DMS53 treated with DMSO at 0.1 percent for 48 hours (cell line): ENCODE results near the gene CCDC27.

Source experiments
- DNase-seq: peaks from one replicate; lab custom pipeline; 2025; ENCODE audit not compliant: unreplicated experiment; lab: John Stamatoyannopoulos, UW

The CCDC27 gene

DNA sequence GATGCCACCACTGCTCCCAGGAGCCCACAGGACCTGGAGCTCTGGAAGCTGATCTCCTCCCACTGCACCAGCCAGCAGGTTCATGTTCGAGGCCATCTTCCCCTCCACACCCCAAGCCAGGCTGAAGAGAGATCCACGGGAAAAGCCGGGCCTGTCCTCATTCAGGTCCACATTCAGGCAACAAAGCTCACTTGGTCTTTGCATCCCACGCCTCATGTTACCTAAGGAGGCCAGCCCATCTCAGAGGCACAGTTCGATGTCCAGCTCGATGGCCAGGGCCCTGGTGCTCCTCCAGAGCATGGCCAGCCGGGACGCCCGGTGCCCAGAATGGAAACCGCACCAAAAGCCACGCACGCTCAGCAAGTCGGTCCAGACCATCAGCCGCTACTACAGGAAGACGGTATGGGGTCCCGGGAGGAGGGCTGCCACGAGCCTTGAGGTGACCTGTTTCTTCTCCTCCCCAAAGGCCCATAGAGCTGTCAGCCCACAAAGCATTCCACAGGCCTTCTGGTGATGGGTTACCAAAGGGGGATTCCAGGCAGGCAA is at the start of gene CCDC27:
Gene CCDC27, plus strand, starts transcription at position 51 of the 546 bp plus-strand sequence. Its CDS starts 32 bp downstream, at position 83.
- DNase-seq: no peak

DNA sequence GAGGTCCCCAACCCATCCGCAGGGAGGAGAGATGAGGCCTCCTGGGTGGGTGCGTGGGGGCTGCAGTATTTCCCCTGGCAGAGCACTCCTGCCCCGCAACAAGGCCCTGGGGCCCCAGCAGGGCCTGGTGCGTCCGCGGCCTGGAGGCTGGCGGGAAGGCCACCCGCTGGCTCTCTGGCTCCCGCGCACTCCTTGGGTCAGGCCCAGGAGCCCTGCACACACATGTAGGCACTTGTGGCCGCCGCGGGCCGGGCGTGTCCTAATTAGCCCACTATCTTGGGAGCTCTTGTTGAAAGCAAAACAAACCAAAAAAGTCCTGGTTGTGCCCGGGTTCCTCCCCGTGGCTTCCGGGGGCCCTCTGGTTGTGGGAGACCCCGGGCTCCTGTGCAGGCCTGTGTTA is 49.7 kb upstream of the CCDC27 start:
- DNase-seq: no peak

DNA sequence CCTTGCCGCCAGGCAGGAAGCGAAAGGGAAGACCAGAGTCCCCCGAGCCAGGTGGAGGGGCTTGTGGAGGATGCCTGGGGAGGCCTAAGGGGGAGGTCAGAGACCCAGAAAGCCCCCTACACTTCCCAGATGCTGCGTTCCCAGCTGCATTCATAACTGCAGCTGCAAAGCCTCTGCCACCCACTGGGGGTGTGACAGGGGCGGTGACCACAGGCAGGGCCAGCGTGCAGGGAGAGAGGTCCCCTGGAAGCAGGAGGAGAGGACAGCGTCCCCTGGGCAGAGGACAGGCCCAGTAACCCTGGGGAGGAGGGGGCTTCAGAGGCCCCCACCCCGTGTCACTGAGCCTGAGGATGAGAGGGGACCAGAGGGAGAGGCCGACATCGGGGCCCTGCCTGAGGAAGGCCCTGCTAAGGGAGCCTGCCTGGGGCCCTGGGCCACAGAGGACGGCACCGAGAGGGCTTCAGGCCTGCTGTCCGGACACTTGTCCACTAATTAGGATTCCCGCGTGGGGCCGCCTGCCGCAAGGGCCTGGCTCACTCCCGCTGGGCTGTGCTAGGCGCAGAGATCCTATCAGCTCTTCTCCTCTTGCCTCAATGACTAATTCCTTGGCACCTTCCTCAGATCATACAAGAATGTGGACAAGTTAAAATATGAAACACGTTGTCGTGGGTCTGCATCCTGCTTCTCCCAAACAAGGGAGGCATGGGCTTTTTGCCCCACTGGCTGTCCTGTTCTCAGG is 49.1 kb upstream of the CCDC27 start:
- no peak for DNase-seq

DNA sequence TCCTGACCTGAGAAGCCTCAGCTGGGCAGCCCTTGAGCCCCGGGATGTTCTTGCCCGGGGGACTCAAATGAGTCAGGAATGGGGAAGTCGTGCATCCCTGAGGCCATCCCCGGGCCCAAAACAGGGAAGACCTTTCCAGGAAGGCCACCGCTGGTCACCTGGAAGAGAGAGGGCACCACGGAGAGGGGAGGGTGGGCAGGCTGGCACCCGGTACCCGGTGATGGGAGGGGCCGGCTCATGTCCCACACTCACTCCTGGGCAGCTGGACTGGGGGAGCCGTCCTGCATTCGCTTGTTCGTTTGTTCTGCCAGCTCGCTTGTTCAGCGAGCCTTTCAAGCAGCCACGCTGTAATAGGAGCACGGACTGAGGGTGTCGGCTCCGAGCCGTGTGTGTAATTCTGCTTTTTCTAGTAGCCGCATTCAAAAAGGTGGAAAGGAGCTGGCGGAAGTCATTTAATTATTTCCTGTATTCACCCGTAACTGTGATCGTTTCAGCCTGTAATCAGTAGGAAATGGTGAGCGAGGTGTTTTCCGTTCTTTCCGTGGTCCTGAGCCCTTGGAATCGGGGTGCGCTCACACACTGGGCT is 48.4 kb upstream of the CCDC27 start:
- DNase-seq: no peak

DNA sequence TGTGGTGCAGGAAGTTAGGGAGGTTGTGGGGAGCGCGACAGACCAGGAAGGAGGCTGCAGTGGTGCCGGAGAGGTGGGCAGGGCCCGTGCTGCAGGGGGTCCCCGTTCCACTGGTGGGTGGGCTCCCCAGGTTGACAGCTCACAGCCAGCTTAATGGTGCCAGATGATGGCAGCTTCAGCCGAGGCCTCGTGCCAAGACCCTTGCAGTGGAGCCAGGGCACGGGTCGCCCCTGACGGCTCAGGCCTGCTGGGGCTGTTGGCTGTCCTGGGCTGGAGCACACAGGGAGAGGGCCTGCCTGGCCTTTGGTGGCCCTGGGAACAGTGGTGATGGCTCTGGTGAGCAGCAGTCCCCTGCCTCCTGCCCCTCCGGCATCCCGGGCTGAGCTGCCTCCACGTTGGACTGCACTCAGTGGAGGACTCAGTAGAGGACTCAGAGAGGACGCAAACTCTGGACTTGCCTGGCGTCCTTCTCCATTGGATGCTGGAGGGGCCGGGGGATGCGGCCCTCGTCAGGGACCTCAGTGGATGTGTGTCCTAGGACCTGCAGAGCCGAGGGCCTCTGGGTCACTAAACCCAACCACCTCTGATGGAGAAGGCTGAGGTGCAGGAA is 46.8 kb upstream of the CCDC27 start:
- DNase-seq: no peak

DNA sequence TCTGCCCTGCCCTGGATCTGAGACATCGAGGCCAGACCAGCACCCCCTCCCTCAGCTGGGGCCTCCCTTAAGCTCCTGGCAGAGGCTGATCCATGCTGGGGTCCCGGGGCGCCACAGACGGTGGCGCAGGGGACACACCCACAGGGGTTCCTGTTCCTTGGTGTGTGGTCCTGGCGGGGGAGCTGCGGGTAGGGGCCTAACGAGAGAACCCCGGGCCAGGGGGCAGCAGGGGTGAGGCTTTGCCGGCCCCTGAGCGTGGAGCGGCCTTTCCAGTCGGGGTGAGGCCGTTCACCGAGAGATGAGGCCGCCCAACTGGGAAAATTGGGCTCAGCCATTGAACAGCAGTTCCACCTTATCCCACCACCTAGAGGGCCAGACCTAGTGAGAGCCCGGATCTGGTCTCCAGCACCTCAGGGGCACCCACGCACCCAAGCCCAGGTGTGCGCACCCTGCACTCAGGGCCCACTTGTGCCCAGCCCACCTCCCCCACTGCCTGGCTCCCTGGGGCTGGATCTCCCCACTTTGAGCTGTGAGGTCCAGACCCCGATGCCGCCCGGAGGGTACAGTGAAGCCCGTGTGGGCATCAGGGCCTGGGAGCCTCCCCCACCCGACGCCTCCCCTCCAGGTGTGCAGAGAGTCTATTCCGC is 45.5 kb upstream of the CCDC27 start:
- DNase-seq: no peak

DNA sequence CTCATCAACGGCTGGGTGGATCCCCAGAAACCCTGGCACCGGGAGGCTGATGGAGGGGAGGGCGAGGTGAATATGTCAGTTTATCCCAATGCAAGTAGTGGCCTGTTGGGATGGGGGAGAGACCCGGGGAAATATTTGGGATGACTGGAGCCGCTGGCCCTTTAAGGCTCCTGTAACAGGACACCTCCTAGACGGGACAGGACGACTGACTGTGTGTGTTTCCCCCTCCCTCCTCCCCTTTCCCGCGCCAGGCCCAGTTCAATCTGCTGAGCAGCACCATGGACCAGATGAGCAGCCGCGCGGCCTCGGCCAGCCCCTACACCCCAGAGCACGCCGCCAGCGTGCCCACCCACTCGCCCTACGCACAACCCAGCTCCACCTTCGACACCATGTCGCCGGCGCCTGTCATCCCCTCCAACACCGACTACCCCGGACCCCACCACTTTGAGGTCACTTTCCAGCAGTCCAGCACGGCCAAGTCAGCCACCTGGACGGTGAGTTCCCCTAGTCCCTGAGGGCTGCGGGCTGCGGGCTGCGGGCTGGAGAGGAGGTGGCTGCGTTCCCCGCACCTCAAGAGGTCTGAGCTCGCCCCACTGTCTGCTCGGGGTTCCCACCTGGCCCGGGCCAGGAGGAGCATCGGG is 44.8 kb upstream of the CCDC27 start:
- no peak for DNase-seq

DNA sequence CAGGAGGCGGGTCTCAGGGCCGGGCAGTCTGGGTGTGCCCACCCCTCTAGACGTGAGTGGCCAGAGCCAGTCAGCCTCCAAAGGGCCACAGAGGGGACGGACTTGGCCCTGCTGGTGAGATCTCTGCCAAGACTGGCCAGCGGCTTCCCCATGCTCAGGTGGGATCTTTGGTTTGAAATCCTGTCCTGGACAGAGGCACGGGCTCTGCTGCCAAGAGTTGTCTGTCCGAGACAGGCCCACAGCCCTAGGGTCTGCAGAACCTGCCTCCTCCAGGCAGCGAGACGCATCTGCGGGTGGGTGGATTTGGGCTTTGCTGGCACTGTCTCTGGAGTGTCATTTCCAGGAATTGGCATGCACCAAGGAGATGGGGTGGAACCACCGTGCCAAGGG is 44.3 kb upstream of the CCDC27 start:
- DNase-seq: no peak

DNA sequence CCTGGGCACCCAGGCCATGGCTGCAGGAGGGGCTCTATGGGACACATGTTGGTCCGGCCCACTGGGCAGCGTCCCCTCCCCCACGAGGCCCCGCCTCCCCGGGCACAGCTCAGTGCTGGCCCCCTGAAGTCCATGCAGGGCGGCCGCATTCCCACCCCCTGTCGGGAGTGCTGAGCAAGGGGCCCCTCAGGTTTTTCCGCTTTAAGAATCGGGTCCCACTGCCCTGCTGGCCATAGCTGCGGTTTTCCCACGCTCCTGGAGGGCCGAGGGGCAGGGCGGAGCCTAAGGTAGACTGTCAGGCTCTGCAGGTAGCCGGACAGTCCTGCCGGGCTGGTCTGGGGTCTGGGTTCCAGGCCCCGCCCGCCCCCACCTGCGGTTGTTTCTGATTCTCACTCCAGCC is 43.5 kb upstream of the CCDC27 start:
- DNase-seq: no peak

DNA sequence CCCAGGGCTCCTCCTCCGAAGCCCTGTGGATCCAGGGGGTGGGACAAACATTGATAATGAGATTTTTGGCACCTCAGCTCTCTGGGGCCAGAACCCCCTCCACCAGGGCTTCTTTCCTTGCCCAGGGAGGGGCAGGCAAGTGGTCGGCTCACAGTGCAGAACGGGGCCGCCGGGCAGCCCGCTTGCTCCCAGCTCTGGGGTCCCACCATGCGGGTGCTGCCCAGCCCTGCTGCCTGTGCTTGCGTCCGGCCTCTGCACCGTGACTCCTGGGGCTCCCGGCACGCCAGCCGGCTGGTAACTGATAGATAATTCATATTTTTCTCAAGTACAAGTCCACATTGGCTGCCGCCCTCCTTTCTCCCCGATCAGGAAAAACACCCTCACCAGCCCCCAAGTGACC is 42.0 kb upstream of the CCDC27 start:
- no peak for DNase-seq

DNA sequence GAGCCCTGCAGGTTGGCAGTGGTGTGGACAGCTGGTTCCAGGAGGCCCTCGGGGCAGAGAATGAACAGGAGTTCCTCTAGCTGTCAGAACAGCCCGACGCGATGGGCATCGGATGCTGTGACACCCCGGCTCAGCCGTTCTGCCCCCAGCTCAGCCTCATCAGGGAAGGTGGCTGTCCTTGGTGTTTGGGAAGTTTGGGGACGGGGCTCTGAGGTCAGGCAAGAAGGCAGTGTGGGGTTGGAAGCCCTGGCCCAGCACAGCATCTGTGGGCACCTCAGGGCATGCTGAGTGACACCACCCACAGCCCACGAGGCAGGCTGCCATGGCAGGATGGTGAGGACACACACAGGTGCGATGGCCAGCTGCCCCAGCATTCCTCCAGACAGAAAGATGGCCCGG is 40.9 kb upstream of the CCDC27 start:
- no peak for DNase-seq

DNA sequence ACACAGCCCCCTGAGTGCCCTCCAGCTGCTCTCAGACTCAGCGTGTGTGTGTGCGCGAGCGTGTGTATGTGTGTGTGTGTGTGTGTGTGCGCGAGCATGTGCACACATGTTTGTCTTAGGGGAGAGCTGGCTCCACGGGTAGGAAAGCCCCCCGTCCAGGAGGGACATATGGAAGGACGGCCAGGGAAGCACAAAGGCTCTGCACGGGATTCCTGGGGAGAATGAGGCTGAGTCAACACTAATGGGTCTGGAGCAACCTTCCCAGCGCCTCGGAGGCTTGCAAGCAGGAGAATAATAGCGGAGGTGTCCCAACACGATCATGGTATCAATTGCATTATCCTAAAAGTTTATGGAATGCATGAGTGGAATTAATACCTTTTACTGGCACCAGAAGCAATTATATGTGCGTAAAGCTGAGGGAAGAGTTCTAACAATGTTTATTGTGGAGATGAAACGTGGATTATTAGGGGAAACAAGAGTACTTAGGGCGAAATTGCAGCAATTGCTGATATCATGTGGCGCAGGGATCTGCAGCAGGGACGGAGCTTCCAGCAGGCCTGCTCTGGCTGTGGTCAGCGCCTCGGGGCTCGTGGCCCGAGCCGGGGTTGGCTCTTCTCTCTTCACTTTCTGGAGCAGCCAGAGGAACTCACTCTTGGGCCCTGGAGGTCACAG is 40.3 kb upstream of the CCDC27 start:
- no peak for DNase-seq

DNA sequence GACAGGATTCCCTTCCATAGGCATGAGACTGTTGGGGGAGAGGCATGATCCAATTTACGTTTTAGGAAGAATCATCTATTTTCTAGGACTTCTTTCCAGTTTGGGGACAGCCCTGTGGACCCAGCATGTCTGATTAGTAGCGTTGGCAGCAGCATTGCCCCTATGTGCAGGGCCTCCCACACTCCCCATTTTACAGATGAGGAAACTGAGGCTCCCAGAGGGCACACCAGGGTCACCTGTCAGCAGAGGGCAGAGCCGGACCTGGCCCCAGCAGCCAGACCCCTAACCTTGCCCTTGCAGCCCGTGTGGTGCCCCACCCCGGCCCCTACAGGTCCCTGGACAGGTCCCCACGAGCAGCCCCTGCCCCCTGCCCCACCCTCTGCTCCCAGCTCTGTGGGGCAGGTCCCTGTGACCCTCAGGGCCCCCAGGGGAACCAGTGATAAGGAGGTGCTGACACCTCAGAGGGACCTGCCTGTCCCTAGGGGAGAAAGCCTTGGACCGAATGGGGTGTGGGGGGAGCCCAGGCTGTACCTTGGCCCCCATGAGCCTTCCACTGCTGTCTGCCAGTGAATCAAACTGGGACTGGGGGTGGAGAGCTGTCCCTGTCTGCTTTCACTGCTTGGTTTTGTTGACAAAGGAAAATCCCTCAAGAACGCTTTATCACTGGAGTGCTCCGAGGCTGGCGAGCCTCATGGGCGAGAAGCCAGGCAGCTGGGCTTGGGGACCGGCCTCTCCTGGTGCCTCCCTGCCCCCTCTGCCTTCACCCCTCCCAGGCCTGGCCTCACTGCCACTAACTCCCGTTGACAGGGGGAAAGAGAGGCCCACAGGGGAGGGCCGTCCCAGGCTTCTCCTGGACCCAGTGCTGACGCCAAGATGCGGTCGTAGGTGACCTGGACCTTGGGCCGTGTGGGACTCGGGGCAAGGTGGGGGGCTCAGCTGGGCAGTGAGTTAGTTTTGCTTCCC is 39.4 kb upstream of the CCDC27 start:
- DNase-seq: no peak

DNA sequence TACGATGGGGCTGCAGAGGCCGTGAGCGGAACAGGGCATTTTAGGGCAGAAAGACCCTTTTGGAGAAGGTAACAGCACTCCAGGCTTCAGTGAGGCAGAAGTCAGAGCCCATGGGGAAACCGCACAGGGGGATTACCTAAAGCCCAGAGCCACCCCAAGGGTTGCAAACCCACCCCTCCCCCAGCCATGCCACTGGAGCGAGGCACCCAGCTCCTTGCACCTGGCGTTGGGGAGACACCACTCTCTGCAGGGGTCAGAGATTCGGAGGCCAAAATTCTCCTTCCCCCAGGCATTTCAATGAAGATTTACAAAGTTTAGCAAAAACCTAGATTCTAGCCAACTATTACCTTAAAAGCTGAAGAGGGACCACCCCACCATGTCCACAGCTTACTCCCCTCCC is 38.4 kb upstream of the CCDC27 start:
- DNase-seq: no peak

DNA sequence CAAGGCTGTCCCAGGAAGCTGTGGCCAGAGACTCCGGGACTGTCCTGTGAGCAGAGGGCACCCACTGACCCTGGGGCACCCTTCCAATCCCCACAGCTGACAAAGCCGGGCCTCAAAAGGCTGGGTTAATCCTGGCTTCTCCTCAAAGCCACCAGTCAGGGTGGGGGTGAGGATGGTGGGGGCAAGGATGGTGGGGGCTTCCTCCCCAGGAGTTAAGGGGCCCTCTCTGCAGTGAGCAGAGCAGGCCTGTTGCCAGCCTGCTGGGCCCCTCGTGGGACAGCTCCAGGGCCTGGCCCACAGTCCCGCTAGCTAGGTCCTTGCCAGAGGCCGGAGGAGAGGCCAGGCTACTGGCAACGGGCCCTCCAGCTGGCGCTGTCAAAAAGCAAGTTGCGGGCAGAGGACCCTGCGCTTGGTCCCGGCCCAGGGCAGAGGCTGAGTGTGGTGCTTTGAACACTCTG is 37.9 kb upstream of the CCDC27 start:
- no peak for DNase-seq

DNA sequence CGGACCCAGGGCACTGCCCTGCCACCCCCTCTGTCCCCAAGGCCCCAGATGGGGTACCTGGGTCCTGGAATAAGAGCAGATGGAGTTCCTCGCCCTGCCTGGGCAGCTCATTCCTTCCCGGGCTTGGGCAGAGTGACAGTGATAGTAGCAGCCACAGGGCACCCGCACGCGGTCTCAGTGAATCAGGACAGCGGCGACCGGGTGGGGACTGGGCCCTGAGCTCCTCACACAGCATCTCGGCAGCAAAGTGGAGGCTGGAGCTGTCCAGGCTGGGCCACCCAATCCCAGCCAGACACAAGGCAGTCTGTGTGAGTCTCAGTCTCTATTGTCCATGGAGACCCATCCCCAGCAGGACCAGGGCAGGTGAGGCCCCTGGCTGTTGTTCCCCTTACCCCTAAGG is 37.4 kb upstream of the CCDC27 start:
- no peak for DNase-seq

DNA sequence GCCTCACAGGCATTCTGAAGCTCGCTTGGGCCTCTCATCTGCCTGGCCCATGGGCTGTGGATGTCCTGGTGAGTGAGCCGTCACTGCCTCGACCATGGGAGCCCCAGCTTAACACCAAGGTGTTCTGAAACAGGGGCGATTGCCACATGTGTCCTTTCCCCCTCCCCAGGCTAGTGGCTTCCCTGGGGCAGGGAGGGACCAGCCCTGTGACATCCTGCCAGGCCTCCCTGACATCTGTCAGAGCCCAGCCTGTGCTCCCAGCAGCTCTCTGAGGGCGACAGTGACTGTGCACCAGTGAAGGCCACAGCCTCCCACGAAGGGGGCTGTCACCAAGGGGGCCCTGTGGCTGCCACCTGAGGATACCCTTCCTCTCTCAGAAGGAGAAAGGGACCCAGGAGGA is 35.9 kb upstream of the CCDC27 start:
- no peak for DNase-seq

DNA sequence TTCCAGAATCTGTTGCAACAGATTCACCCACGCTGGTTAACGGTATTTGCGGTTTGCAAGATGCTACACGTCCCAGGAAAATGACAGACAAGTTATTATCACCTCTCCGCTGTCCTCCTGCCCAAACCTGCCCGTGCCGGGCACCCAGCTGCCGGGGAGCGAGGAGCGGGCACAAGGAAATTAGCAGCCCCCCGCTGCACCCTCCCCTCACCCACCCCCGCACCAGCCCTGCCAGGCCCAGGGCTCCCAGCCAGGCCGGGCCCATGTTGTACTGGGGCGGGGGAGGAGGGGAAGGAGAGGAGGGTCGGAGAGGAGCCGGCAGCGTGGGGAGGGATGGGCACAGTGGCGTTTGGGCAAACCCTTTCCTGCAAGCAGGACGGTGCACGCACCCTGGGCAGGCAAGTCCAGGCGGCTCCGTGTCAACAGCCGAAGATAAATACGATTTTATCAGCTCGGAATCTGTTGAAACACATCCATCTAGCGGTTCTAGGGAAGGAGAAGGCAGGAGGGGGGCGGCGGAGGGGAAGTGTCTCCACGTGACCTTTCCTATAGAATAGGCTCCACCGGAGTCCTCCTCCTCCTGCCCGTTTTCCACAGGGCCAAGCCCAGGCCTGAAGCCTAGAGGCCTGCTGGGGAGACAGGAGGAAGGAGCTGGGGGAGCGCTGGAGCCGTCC is 35.1 kb upstream of the CCDC27 start:
- DNase-seq: no peak
